Esophagus squamous epithelium (tissue), 4 donors: Measurements from ENCODE around the gene TSPAN9.

Experiments
- CTCF ChIP-seq, 6 experiments: fragments of 450-650 bp in 4 of 6; fragments of 200-600 bp in 2 of 6; sonication (generic) in 2 of 6; IDR thresholded peaks; one replicate each; pipeline ENCODE4 v1.5.1; 2016 to 2019; ENCODE audit warnings: antibody characterized with exemption in 6 of 6, mild to moderate bottlenecking in 4 of 6, moderate library complexity in 4 of 6
- POLR2A ChIP-seq, 4 donors: fragments of 450-650 bp; IDR thresholded peaks; one replicate each; pipeline ENCODE4 v1.6.1; 2017; ENCODE audit warnings: antibody characterized with exemption in 4 of 4, mild to moderate bottlenecking in 4 of 4, moderate library complexity in 3 of 4

GRCh38 chr12:3076730-3077571 is at the start of gene TSPAN9:
- TF ChIP-seq CTCF (IDR thresholded peaks at IDR 0.05) (no peak), POLR2A (IDR thresholded peaks at IDR 0.05) (peak in 2 of 4 donors; percentile 42 to 55)
